Right ventricle myocardium superior (tissue), 1 donor: ENCODE data around the gene ROBO1. TPM values are rescaled to one million over a fixed set of nuclear protein-coding genes. Genes with fewer than 3 reads are reported as not detected.

Experiments
- ATAC-seq: fragments of 200-7000 bp; cut with Tn5 transposase; one replicate; pipeline ENCODE4 v1.9.1; 2020; ENCODE audit warnings: mild to moderate bottlenecking; ENCODE audit not compliant: poor library complexity
- DNase-seq: peaks from one replicate; pipeline ENCODE4 v3.0.0-alpha.2; 2020
- intact Hi-C: fragments of 100-400 bp; cut with DNase I; formaldehyde crosslinking; loops from one replicate; pipeline ENCODE4 v1.11.2; 2022
- total RNA-seq: library from RNA; stranded (reverse); fragmentation: NEBNext Ultra II Directional; extraction: Animal tissue kit (Norgen Biotek cat#: 25700); gene quantifications from one replicate; pipeline ENCODE4 v1.2.1, GENCODE V29; 2021
- donor health status: DM: no; HTN: yes; CAD: no; lungs with severe emphysema.

ROBO1 gene
- total RNA-seq, 1 donor from 2014 or later = 6.7 TPM

DNA sequence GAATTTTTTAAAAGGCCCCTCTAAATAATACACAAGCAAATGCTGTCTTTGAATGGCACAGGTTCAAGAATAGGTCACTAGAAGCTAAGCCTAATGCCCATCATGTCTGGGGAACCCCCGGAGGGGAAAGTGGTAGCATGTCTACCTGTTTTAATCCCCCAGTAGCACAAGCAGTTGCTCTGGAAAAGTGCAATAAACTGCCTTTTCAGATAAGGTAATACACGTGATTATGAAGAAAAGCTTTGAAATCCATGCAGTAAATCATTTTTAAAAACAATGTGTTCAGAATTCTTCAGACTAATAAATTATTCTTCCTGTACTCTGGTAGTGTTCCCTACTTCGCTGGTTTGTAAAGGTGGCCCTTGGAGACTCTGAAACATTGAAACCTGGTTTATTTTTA lies 922.2 kb downstream of the ROBO1 start:
- DNase-seq = no peak
- intact Hi-C loops = no loop called here
- ATAC-seq = no peak

GRCh38 chr3:78844307-78844706 lies 923.5 kb downstream of the ROBO1 start:
- intact Hi-C loops = no loop called here
- DNase-seq (no peak), ATAC-seq (no peak)

DNA sequence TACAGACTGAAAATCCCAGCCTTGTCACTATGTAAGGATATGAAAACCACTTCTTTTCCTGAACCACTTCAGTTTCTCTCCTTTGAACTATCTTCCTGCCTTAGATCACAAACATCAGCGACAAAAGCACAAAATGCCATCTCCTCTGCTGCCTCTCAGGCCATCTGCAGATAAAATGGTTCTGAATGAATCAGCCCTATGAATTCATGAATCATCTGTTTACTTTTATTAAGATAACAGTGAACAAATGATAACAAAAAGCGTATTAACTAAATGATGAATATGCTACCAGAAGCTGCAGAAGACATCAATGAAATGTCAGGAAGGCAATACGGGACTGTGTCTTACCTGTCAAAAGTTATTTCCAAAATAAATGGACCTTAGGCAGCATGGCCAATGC lies 928.1 kb downstream of the ROBO1 start:
- DNase-seq (no peak), ATAC-seq (no peak)
- intact Hi-C loops = no loop called here

DNA sequence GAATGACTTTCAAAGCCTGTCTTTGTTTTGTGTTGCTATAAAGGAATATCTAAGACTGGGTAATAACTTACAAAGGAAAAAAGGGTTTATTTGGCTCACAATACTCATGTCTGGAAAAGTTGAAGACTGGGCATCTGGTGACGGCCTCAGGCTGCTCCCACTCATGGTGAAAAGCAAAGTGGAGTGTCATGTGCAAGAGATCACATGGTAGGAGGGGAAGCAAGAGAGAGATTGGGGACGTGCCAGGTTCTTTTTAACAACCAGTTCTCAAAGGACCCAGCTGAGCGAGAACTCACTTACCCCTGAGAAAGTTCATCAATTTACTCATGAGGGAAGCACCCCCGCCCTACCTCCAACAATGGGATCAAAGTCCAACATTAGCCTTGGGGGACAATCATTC lies 929.4 kb downstream of the ROBO1 start:
- intact Hi-C loops = no loop called here
- DNase-seq (no peak), ATAC-seq (no peak)

- intact Hi-C loops = no loop called here
- ATAC-seq (no peak), DNase-seq (no peak)
Observed at GRCh38 chr3:78834910-78835309, 932.9 kb downstream of the ROBO1 start.

GRCh38 chr3:78832785-78833204 lies 935.0 kb downstream of the ROBO1 start:
- ATAC-seq = no peak
- intact Hi-C loops = no loop called here
- no peak for DNase-seq

DNA sequence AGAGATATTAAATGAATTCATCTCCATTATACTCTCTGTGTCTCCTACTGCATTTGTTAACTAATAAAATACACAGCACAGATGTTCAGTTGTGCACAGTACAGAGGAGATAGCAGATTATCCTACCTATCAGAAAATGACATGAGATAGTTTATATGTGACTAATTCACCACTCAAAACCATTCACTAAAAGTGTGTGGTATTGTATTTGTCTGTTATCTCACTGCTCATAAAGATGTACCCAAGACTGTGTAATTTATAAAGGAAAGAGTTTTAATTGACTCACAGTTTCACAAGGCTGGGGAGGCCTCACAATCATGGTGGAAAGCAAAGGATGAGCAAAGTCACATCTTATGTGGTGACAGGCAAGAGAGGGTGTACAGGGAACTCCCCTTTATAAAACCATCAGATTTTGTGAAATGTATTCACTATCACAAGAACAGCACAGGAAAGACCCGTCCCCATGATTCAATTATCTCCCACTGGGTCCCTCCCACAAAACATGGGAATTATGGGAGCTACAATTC lies 936.3 kb downstream of the ROBO1 start:
- intact Hi-C loops = no loop called here
- ATAC-seq (no peak), DNase-seq (no peak)

- DNase-seq (no peak), ATAC-seq (no peak)
- intact Hi-C loops = no loop called here
Observed at GRCh38 chr3:78830470-78830869, 937.3 kb downstream of the ROBO1 start.

GRCh38 chr3:78827618-78828017 lies 940.2 kb downstream of the ROBO1 start:
- no peak for ATAC-seq
- intact Hi-C loops = no loop called here
- DNase-seq = no peak

DNA sequence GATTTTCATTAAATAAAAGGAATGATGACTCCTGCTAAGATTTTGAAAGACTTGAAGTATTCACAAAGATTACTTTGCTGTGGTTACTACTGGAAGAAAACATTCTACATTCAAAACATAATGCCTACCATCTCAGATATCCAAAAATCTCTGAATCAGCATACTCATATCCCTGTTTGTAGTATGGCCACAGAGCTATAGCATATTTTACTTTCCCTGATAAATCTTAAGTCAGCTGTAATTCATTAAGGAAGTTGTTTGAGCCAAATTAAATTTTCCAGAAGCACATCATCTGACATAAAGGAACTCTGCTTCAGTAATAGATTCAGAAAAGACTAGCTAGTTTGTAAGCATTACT lies 942.0 kb downstream of the ROBO1 start:
- ATAC-seq (no peak), DNase-seq (no peak)
- intact Hi-C loops = no loop called here

DNA sequence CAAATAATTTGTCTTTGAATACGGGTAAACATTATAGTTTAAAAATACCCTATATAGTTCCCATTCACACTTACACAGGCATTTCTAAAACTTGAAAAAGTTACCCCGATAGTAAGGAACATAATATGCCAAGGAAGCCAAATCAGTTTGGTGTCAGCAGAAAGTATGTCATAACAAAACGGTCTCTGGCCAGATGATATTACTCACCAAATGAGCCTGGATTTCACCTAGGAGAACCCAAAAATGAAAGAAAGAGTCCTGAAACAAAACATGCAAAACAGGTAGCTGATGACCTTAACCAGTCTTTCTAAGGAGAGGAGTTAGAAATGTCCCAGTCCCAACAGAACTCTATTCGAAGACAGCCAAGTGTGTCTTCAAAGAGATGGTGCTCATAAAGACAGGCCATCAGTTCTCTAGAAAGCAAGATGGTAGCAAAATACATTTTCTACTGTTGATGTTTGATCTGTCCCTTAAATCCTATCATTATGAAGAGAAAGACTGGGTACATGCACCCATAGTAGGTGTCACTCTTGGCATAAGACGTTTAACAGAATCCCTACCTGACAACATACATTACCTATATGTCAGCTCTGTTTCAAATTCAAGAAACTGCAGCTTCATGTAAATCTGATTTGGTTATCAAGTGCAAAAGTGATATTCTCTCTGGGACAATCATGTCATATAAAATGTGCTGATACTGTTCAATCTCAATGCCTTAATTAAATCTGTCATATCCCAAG lies 942.5 kb downstream of the ROBO1 start:
- no peak for DNase-seq

DNA sequence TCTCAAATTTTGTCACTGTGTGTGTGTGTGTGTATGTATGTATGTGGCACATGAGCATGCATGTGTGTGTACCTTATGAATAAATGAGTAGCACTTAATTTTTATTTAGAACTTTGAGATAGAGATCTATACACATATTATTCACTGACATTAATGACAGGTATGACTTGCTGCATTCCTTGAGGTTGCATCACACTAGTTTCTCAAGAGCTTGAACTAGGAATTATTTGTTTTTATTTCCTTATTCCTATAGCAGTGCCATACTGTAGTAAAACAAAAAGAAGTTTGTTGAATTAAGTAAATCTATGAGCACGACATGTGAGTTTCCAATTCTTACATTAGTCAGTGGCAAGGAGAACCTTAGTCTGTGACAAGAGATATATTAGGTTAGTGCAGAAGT lies 943.9 kb downstream of the ROBO1 start:
- ATAC-seq = no peak
- intact Hi-C loops = no loop called here
- no peak for DNase-seq

More for the DNA sequence above, 942.5 kb downstream of the ROBO1 start:
- intact Hi-C loops = no loop called here
- ATAC-seq = peak; percentile 38

- no peak for DNase-seq
- intact Hi-C loops = no loop called here
- no peak for ATAC-seq
Observed at GRCh38 chr3:78823434-78823833, 944.4 kb downstream of the ROBO1 start.

DNA sequence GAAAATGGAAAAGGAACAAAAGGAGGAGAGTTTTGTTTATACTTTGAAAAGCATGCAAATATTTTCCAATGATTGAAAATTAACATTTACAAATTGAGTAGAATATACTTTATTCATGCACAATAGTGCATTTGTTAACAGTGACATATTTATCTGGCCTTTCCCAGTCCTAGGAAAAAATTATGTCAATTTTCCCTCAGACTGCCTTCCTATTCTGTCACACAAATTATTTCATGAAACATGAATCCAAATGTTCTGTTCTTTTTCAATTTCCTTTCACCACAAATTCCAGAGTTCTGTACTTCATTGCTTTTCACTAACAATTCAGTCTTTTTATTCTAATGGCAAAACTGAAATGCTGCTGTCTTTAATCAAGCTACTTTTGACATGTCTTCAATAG lies 945.1 kb downstream of the ROBO1 start:
- ATAC-seq (peak; percentile 22), DNase-seq (no peak)
- intact Hi-C loops = no loop called here

DNA sequence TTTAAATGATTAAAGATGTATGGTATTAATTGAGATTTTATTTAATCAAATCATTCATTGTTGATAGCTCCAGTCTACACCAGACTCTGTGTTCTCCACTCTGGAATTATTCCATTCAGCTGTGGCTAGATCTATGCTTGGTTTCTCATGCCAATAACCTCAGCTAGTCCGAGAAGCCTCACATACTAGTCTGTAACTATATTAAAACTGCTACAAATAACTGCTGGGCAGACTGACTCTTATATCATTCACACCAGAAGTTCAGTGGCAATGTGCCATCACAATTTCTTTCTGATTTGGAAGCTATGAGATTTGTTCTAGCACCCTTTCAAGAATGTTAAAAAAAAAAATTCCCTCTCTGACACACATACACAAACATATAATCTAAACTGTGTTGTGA lies 947.3 kb downstream of the ROBO1 start:
- intact Hi-C loops = no loop called here

DNA sequence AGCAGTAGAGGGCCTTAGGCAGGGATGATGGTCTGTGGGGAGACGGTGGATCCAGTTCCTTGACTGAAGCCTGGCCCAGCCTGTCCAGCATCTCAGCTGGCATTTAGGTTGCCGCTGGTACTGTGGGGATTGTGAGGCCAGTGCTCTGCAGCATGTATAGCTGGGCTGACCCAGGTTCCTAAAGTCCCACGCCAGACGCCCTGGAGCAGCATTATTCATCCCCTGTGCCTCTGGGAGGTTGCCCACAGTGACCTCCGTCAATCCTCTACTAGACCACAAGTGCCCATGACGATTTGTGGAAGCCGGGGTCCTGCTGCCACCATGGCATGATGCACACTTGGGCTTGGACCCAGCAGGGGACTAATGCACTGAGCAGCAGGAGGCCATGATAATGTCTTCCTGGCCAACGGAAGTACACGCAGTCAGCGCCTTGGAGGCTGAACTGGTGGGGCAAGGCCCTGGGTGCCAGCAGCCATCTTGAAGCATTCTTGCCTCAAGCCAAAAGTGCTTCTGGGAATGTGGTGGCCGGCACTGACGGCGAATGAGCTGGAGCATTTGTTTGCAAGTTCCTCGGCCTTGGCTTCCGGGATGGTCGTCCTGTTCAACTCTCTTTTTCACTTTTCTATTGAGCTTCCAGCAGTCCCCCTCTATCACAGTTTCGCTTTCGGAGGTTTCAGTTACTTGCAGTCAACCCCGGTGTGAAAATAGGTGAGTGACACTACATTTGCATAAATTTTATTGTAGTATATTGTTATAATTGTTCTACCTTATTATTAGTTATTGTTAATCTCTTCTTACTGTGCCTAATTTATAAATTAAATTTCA lies 949.4 kb downstream of the ROBO1 start:
- ATAC-seq = no peak
- intact Hi-C loops = no loop called here
- DNase-seq = no peak

More for the DNA sequence above, 947.3 kb downstream of the ROBO1 start:
- ATAC-seq = peak; percentile 41
- DNase-seq = no peak

DNA sequence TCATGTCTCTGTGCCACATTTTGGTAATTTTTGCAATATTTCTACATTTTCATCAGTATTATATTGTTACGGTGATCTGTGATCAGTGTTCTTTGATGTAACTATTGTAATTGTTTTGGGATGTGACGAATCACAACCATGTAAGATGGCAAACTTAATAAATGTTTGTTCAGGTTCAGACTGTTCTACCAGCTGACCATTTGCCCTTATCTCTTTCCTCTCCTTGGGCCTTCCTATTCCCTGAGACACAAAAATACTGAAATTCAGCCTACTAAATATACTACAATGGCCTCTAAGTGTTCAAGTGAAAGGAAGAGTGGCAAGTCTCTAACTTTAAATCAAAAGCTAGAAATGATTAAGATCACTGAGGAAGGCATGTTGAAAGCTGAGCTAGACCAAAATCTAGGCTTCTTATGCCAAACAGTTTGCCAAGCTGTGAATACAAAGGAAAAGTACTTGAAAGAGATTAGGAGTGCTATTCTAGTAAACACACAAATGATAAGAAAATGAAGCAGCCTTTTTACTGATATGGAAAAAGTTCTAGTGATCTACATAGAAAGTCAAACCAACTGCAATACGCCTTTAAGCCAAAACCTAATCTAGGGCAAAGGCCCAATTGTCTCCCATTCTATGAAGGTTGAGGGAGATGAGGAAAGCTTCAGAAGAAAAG lies 952.8 kb downstream of the ROBO1 start:
- no peak for DNase-seq
- no peak for ATAC-seq
- intact Hi-C loops = no loop called here

GRCh38 chr3:78812166-78812565 lies 955.6 kb downstream of the ROBO1 start:
- ATAC-seq (no peak), DNase-seq (no peak)
- intact Hi-C loops = no loop called here

GRCh38 chr3:78809966-78810365 lies 957.8 kb downstream of the ROBO1 start:
- intact Hi-C loops = no loop called here
- no peak for DNase-seq
- no peak for ATAC-seq
